Panc1 (cell line): ENCODE results near the gene AP5B1. TPM values are rescaled to one million over a fixed set of nuclear protein-coding genes. Genes with fewer than 3 reads are reported as not detected.

Source experiments
- ATAC-seq: fragments of 200-7000 bp; cut with Tn5 transposase; 2 replicates; pipeline ENCODE4 v1.9.1; 2020; ENCODE audit warnings: mild to moderate bottlenecking, moderate library complexity
- BruUV-seq: library from RNA; stranded (reverse); fragments of 400-500 nt; replicated peaks from 2 replicates; lab custom pipeline; 2021; lab: Mats Ljungman, UMichigan
- CTCF ChIA-PET: fragments of 300-600 bp; sonication (Branson Sonifier 250); formaldehyde crosslinking; loops from one replicate; lab custom pipeline; 2022; ENCODE audit warnings: antibody characterized with exemption; lab: Charles Lee
- POLR2A ChIA-PET: fragments of 300-600 bp; sonication (Branson Sonifier 250); formaldehyde crosslinking; loops from one replicate; lab custom pipeline; 2022; ENCODE audit warnings: antibody characterized with exemption; lab: Charles Lee
- DNase-seq: peaks from one replicate; pipeline ENCODE4 v3.0.0-alpha.2; 2010; ENCODE audit warnings: low read depth, low spot score
- H3K27ac ChIP-seq: 2 replicates; pipeline ENCODE4 v1.5.1; 2011; ENCODE audit warnings: mild to moderate bottlenecking, low read length, inconsistent platforms
- H3K27me3 ChIP-seq: fragments of 200-500 bp; sonication (Bioruptor generic); 2 replicates; pipeline ENCODE4 v1.6.0; 2014; ENCODE audit warnings: low read length, inconsistent platforms; ENCODE audit not compliant: control insufficient read depth, insufficient read depth
- H3K36me3 ChIP-seq: fragments of 200-500 bp; sonication (Bioruptor generic); 2 replicates; pipeline ENCODE4 v1.5.1; 2014; ENCODE audit warnings: inconsistent platforms, mild to moderate bottlenecking, low read length, moderate library complexity; ENCODE audit not compliant: control insufficient read depth, insufficient read depth
- H3K4me1 ChIP-seq: 2 replicates; pipeline ENCODE4 v1.5.1; 2011; ENCODE audit warnings: inconsistent platforms, mild to moderate bottlenecking, low read length, moderate library complexity; ENCODE audit not compliant: control insufficient read depth, insufficient read depth
- H3K4me3 ChIP-seq, 2 experiments: 2 replicates each; pipeline ENCODE4 v1.5.1; 2011 to 2012; ENCODE audit warnings: low read depth in 2 of 2, low read length in 2 of 2, mild to moderate bottlenecking in 2 of 2, inconsistent platforms in 1 of 2, moderate library complexity in 1 of 2
- H3K9me3 ChIP-seq: fragments of 200-500 bp; sonication (Bioruptor generic); 2 replicates; pipeline ENCODE4 v1.5.1; 2014; ENCODE audit warnings: low read depth, mild to moderate bottlenecking, inconsistent platforms, low read length, moderate library complexity; ENCODE audit not compliant: control insufficient read depth, insufficient read depth
- POLR2AphosphoS5 ChIP-seq: IDR thresholded peaks from 2 replicates; pipeline ENCODE4 v1.6.1; 2012; ENCODE audit warnings: mild to moderate bottlenecking, low read depth, low read length, moderate library complexity
- SIN3A ChIP-seq: IDR thresholded peaks from 2 replicates; pipeline ENCODE4 v1.6.1; 2012; ENCODE audit warnings: low read depth, mild to moderate bottlenecking, low read length, moderate library complexity, borderline replicate concordance; ENCODE audit not compliant: insufficient read depth
- TCF7L2 ChIP-seq: IDR thresholded peaks from 2 replicates; pipeline ENCODE4 v1.6.1; 2011; ENCODE audit warnings: mild to moderate bottlenecking, low read depth, low read length, inconsistent platforms
- in situ Hi-C: cut with HindIII; loops from 2 replicates; pipeline ENCODE4 v1.10.0; 2016; ENCODE audit warnings: low sequenced_read_pairs, low pct_unique_long_range_greater_than_20kb
- intact Hi-C: fragments of 100-400 bp; cut with micrococcal nuclease; formaldehyde crosslinking; loops from one replicate; pipeline ENCODE4 v1.10.0; 2022; ENCODE audit not compliant: unreplicated experiment
- total RNA-seq: library from RNA; stranded (reverse); gene quantifications from one replicate; pipeline ENCODE4 v1.2.1, GENCODE V29; 2021; ENCODE audit not compliant: unreplicated experiment
- TF ChIP-seq, protein P1 (sequence below), 2 experiments: IDR thresholded peaks; 2 replicates each; pipeline ENCODE4 v1.6.1; 2011 to 2012; ENCODE audit warnings: low read depth in 2 of 2, control low read depth in 1 of 2, low read length in 1 of 2, mild to moderate bottlenecking in 1 of 2, moderate library complexity in 1 of 2; ENCODE audit not compliant: insufficient read depth in 1 of 2
- TF ChIP-seq, protein P2 (sequence below): fragments of 450-650 bp; IDR thresholded peaks from 2 replicates; pipeline ENCODE4 v1.5.1; 2017; ENCODE audit warnings: mild to moderate bottlenecking

AP5B1 gene
- total RNA-seq, 1 experiment from 2014 or later, result 35.0 TPM

DNA sequence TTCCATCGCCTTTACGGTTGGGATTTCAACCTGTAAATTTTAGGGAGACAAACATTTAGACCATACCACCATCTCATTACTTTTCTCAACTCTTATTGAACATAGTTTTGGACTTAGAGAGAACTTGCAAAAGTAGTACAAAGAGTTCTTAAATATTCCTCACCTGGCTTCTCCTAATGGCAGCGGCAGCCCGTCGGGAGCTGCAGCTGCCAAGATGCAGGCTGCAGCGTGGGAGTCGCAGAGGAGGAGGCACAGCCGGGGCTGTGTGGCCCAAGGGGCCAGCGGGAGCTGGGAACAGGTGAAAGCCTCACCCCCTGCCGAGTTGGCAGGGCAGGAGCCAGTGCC lies 37.1 kb downstream of the AP5B1 start:
- no peak overlapping the region for H3K27ac ChIP-seq
- TF ChIP-seq, protein P1, sequence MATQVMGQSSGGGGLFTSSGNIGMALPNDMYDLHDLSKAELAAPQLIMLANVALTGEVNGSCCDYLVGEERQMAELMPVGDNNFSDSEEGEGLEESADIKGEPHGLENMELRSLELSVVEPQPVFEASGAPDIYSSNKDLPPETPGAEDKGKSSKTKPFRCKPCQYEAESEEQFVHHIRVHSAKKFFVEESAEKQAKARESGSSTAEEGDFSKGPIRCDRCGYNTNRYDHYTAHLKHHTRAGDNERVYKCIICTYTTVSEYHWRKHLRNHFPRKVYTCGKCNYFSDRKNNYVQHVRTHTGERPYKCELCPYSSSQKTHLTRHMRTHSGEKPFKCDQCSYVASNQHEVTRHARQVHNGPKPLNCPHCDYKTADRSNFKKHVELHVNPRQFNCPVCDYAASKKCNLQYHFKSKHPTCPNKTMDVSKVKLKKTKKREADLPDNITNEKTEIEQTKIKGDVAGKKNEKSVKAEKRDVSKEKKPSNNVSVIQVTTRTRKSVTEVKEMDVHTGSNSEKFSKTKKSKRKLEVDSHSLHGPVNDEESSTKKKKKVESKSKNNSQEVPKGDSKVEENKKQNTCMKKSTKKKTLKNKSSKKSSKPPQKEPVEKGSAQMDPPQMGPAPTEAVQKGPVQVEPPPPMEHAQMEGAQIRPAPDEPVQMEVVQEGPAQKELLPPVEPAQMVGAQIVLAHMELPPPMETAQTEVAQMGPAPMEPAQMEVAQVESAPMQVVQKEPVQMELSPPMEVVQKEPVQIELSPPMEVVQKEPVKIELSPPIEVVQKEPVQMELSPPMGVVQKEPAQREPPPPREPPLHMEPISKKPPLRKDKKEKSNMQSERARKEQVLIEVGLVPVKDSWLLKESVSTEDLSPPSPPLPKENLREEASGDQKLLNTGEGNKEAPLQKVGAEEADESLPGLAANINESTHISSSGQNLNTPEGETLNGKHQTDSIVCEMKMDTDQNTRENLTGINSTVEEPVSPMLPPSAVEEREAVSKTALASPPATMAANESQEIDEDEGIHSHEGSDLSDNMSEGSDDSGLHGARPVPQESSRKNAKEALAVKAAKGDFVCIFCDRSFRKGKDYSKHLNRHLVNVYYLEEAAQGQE (IDR thresholded peaks at IDR 0.05; ENCODE audit: insufficient read depth in 1 of 2, low read depth in 2 of 2, low read length in 1 of 2), result no peak
- TF ChIP-seq SIN3A (no peak), POLR2AphosphoS5 (no peak), TCF7L2 (no peak)
- TF ChIP-seq, protein P2, sequence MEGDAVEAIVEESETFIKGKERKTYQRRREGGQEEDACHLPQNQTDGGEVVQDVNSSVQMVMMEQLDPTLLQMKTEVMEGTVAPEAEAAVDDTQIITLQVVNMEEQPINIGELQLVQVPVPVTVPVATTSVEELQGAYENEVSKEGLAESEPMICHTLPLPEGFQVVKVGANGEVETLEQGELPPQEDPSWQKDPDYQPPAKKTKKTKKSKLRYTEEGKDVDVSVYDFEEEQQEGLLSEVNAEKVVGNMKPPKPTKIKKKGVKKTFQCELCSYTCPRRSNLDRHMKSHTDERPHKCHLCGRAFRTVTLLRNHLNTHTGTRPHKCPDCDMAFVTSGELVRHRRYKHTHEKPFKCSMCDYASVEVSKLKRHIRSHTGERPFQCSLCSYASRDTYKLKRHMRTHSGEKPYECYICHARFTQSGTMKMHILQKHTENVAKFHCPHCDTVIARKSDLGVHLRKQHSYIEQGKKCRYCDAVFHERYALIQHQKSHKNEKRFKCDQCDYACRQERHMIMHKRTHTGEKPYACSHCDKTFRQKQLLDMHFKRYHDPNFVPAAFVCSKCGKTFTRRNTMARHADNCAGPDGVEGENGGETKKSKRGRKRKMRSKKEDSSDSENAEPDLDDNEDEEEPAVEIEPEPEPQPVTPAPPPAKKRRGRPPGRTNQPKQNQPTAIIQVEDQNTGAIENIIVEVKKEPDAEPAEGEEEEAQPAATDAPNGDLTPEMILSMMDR, result no peak
- BruUV-seq, result no TSS peak
- CTCF ChIA-PET, result no interaction called here
- in situ Hi-C loops (no loop called here), intact Hi-C loops (no loop called here)
- H3K4me1 ChIP-seq, result 0 out of 2 replicates have a peak, but pooled peaks cover 7% of the 10 kb centered on the region
- H3K27me3 ChIP-seq, result peaks cover 5% of the 10 kb centered on the region; the same call in 1 of the 2 replicates
- ATAC-seq, result peak; percentile 40
- H3K4me3 ChIP-seq, result no peak overlapping the region; a peak in 1 of 4 replicates
- no peaks in the 10 kb centered on the region for H3K36me3 ChIP-seq
- DNase-seq, result no peak
- H3K9me3 ChIP-seq, result no peaks in the 10 kb centered on the region
- POLR2A ChIA-PET, result interaction anchor here (0.6 kb wide), 1 partner anchor 207 kb away, joined by 4 read pairs; no protein-coding TSS in a partner anchor

DNA sequence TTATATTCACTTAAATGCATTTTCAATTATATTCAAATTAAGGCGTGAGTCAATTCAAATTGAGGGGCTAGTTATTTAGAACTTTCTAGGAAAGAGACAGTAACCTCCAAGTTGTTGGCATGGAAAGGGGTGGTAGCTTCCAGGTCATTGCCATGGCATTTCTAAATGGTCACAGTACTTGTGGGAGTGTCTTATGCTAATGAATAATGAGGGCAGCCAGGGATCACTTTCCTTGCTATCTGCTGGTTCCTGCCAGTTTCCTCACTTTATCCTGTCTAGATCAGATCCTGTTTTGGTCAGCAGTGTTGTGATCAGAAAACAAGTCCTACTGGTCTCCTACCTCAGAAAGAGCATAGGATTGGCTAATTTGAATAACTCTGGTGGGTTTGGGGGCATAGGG lies 38.4 kb downstream of the AP5B1 start:
- 0 out of 2 replicates have a peak, but pooled peaks cover 7% of the 10 kb centered on the region for H3K4me1 ChIP-seq
- in situ Hi-C loops (no loop called here), intact Hi-C loops (no loop called here)
- TF ChIP-seq, protein P2, result no peak
- TF ChIP-seq SIN3A (no peak), POLR2AphosphoS5 (no peak), TCF7L2 (no peak)
- TF ChIP-seq, protein P1 (IDR thresholded peaks at IDR 0.05; ENCODE audit: insufficient read depth in 1 of 2, low read depth in 2 of 2, low read length in 1 of 2), result no peak
- DNase-seq, result no peak
- ChIA-PET POLR2A (interaction anchor here (0.6 kb wide), 1 partner anchor 55 kb away, joined by 3 read pairs; no protein-coding TSS in a partner anchor), CTCF (no interaction called here)
- no peak for ATAC-seq
- H3K27ac ChIP-seq, result no peak overlapping the region
- no peaks in the 10 kb centered on the region; the same call in 1 of the 2 replicates for H3K27me3 ChIP-seq
- no peaks in the 10 kb centered on the region for H3K36me3 ChIP-seq
- BruUV-seq, result no TSS peak
- no peaks in the 10 kb centered on the region for H3K9me3 ChIP-seq
- H3K4me3 ChIP-seq, result no peak overlapping the region
